HG02610 (cell line): Measurements from ENCODE around the gene RTP2.

ENCODE experiments used
- ATAC-seq: cut with Tn5 transposase; IDR thresholded peaks from one replicate; pipeline ENCODE4 v1.9.1; 2021; ENCODE audit warnings: mild to moderate bottlenecking, moderate library complexity; ENCODE audit not compliant: unreplicated experiment

Gene RTP2

GRCh38 chr3:187739094-187739560 lies 36.8 kb upstream of the RTP2 start:
- ATAC-seq: no peak

GRCh38 chr3:187738331-187739093 lies 36.2 kb upstream of the RTP2 start:
- peak; percentile 68 for ATAC-seq

GRCh38 chr3:187738071-187738330 lies 35.6 kb upstream of the RTP2 start:
- ATAC-seq: no peak

- ATAC-seq: no peak
These were observed 35.2 kb upstream of the RTP2 start for GRCh38 chr3:187737368-187738070.

- no peak for ATAC-seq
These were observed 34.6 kb upstream of the RTP2 start for GRCh38 chr3:187737006-187737367.

GRCh38 chr3:187736418-187736871 lies 34.1 kb upstream of the RTP2 start:
- ATAC-seq: no peak

- no peak for ATAC-seq
These were observed 33.5 kb upstream of the RTP2 start for GRCh38 chr3:187735837-187736236.

GRCh38 chr3:187735383-187735782 lies 33.0 kb upstream of the RTP2 start:
- no peak for ATAC-seq

- ATAC-seq: no peak
These were observed 32.5 kb upstream of the RTP2 start for GRCh38 chr3:187734841-187735240.

- ATAC-seq: no peak
These were observed 31.0 kb upstream of the RTP2 start for GRCh38 chr3:187733371-187733770.

GRCh38 chr3:187729598-187729997 lies 27.2 kb upstream of the RTP2 start:
- ATAC-seq: no peak

- ATAC-seq: no peak
These were observed 26.7 kb upstream of the RTP2 start for GRCh38 chr3:187728940-187729583.

- no peak for ATAC-seq
These were observed 25.9 kb upstream of the RTP2 start for GRCh38 chr3:187728248-187728647.

- no peak for ATAC-seq
These were observed 24.2 kb upstream of the RTP2 start for GRCh38 chr3:187726564-187726963.

- ATAC-seq: no peak
These were observed 23.5 kb upstream of the RTP2 start for GRCh38 chr3:187725653-187726370.

- ATAC-seq: no peak
These were observed 22.9 kb upstream of the RTP2 start for GRCh38 chr3:187725224-187725623.

GRCh38 chr3:187722206-187722612 lies 19.9 kb upstream of the RTP2 start:
- ATAC-seq: no peak

- ATAC-seq: no peak
These were observed 18.7 kb upstream of the RTP2 start for GRCh38 chr3:187721055-187721454.

GRCh38 chr3:187720337-187720670 lies 17.9 kb upstream of the RTP2 start:
- ATAC-seq: no peak

GRCh38 chr3:187719628-187720336 lies 17.4 kb upstream of the RTP2 start:
- no peak for ATAC-seq

GRCh38 chr3:187718802-187719201 lies 16.4 kb upstream of the RTP2 start:
- ATAC-seq: no peak
